HFF-Myc (cell line): Measurements from ENCODE around the gene ONECUT3.
"Not testable (repeated sequence)": the region's sequence is repeated elsewhere in the genome, so short reads cannot be mapped to it uniquely, and the experiment has no call there.

Experiments used
- DNase-seq: peaks from one replicate; pipeline ENCODE4 v3.0.0-alpha.2; 2011; ENCODE audit warnings: low read depth; ENCODE audit errors: extremely low read depth
- H3K4me3 ChIP-seq: replicated peaks from 2 replicates; pipeline ENCODE4 v1.5.1; 2011; ENCODE audit warnings: low read depth, mild to moderate bottlenecking, control low read depth, low read length
- CTCF ChIP-seq: IDR thresholded peaks from 2 replicates; pipeline ENCODE4 v1.5.1; 2012; ENCODE audit warnings: mild to moderate bottlenecking, low read depth, low read length, control low read depth; ENCODE audit errors: missing control alignments

ONECUT3 gene

GRCh38 chr19:1752757-1753728 lies at the start of gene ONECUT3:
TSS of gene ONECUT3 (plus strand) at chr19:1753506. CDS start at chr19:1753663, 157 bp downstream.
- no peak within 1 kb of the TSS for H3K4me3 ChIP-seq
- no peak for TF ChIP-seq CTCF

DNA sequence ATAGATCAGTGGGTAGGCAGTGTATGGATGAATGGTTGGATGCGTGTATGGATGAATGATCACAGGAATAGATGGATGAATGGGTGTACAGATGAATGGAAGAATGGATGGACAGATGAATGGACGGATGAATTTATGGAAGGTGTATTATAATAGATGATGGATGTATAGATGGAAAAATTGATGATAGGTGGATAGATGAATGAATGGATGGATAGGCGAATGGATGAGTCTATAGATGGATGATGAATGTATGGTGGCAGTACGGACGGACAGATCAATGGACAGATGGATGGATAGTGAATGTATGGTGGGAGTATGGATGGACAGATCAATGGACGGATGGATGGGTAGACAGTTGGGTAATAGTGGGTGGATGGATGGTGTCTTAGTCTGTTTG lies 49.0 kb upstream of the ONECUT3 start:
- no peak for DNase-seq
- TF ChIP-seq CTCF, result no peak
- no peak overlapping the region for H3K4me3 ChIP-seq

More at GRCh38 chr19:1752757-1753728, at the start of gene ONECUT3:
- no peak for DNase-seq

DNA sequence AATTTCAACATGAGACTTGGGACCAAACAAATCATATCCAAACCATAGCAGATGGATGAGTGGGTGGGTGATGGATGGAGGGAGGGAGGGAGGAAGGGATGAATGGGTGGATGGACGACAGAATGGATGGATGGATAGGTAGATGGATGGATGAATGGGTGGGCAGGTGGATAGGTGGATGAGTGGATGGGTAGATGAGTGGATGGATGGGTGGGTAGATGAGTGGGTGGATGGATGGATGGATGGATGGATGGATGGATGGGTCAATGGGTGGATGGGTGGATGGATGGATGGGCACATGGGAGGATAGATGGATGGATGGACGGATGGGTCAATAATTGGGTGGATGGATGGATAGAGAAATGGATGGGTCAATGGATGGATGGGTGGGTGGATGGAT lies 47.9 kb upstream of the ONECUT3 start:
- TF ChIP-seq CTCF, result no peak
- no peak for DNase-seq
- no peak overlapping the region for H3K4me3 ChIP-seq

- H3K4me3 ChIP-seq, DNase-seq: not testable (repeated sequence)
These were observed 46.7 kb upstream of the ONECUT3 start for GRCh38 chr19:1706646-1707045.

- DNase-seq, result no peak
- H3K4me3 ChIP-seq, result no peak overlapping the region
- no peak for TF ChIP-seq CTCF
These were observed 46.1 kb upstream of the ONECUT3 start for GRCh38 chr19:1707240-1707639.

- no peak overlapping the region for H3K4me3 ChIP-seq
- DNase-seq, result no peak
- no peak for TF ChIP-seq CTCF
These were observed 40.1 kb upstream of the ONECUT3 start for GRCh38 chr19:1713170-1713569.

DNA sequence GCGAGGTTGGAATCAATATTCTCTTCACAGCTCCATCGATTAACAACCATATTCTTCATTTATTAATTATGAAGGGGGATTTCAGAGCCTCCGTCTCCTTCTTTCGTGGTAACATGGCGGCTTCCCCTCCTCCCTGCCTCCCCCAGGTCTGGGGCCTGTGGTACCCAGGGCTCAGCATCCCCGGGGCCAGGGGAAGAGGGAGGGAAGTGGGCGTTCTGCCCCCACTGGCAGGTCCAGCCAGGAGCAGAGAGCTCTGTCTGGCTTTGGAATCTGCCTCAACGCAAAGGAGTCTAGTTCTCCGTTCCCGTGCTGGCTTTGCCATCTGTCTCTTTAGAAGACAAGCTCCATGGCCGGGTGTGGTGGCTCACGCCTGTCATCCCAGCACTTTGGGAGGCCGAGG lies 37.8 kb upstream of the ONECUT3 start:
- H3K4me3 ChIP-seq, result no peak overlapping the region
- DNase-seq, result no peak

More for the DNA sequence above, 37.8 kb upstream of the ONECUT3 start:
- no peak for TF ChIP-seq CTCF
